ENCODE data around the gene FBLN2. TPM values are rescaled to one million over a fixed set of nuclear protein-coding genes. Genes with fewer than 3 reads are reported as not detected.

The FBLN2 gene
- total and polyA plus RNA-seq, 4 donors = 1.3 to 9.1 (median 4.3) TPM

DNA sequence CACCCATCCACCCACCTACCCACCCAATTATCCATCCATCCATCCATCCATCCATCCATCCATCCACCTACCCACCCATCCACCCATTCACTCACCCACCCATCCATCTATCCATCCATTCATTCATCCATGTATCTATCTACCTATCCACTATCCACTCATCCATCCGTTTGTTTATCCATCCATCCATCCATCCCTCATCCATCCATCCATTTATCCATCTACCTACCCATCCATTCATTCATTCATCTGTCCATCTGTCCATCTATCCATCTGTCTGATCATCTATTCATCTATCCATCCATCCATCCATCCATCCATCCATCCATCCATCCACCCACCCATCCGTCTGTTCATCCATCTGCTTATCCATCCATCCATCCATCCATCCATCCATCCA, 65.7 kb downstream of the FBLN2 start (continued):
- no peak for TF ChIP-seq REST (IDR thresholded peaks at IDR 0.05)
- TF ChIP-seq, protein P1, sequence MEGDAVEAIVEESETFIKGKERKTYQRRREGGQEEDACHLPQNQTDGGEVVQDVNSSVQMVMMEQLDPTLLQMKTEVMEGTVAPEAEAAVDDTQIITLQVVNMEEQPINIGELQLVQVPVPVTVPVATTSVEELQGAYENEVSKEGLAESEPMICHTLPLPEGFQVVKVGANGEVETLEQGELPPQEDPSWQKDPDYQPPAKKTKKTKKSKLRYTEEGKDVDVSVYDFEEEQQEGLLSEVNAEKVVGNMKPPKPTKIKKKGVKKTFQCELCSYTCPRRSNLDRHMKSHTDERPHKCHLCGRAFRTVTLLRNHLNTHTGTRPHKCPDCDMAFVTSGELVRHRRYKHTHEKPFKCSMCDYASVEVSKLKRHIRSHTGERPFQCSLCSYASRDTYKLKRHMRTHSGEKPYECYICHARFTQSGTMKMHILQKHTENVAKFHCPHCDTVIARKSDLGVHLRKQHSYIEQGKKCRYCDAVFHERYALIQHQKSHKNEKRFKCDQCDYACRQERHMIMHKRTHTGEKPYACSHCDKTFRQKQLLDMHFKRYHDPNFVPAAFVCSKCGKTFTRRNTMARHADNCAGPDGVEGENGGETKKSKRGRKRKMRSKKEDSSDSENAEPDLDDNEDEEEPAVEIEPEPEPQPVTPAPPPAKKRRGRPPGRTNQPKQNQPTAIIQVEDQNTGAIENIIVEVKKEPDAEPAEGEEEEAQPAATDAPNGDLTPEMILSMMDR (IDR thresholded peaks at IDR 0.05; ENCODE audit: low read depth, low read length, missing input control) = no peak

DNA sequence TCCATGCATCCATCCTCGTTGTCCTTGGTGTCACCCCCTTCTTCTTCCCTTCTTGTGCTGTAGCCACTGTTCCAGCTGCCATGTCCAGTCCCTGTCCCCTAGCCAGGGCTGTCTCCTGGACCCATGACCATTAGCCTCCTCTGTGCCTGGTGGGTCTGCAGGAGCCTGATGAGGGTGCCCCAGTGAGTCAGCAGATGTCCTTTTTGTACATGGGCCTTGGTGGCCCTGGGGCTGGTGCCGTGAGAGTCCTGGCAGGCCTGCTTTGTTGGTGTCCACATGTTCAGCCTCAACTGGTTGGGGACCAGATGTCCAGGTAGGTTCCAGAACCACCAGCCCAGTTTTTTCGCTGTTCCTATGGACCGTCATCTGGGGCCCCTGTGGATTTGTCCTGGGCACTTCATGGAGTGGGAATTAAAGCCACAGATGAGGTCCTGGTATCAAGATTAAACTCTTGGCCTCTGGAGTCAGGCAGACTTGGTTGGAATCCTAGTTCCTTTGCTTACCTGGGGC, 66.1 kb downstream of the FBLN2 start:
- no peak for TF ChIP-seq RXRA (IDR thresholded peaks at IDR 0.05)
- TF ChIP-seq JUND (IDR thresholded peaks at IDR 0.05) = no peak
- no peak for TF ChIP-seq SP1 (IDR thresholded peaks at IDR 0.05)
- no peak for TF ChIP-seq ATF3 (IDR thresholded peaks at IDR 0.05)
- TF ChIP-seq REST (IDR thresholded peaks at IDR 0.05) = no peak
- no peak for TF ChIP-seq FOXA2 (IDR thresholded peaks at IDR 0.05)
- no peak for TF ChIP-seq HNF4A (conservative IDR thresholded peaks at IDR 0.05)
- TF ChIP-seq TAF1 (conservative IDR thresholded peaks at IDR 0.05) = no peak
- TF ChIP-seq, protein P1 (IDR thresholded peaks at IDR 0.05; ENCODE audit: low read depth, low read length, missing input control) = no peak
- no peak for TF ChIP-seq EGR1 (IDR thresholded peaks at IDR 0.05; ENCODE audit: low read depth in 2 of 2)
- no peak for TF ChIP-seq FOXA1 (IDR thresholded peaks at IDR 0.05)
- TF ChIP-seq RAD21 (IDR thresholded peaks at IDR 0.05) = no peak
- no peak for TF ChIP-seq GABPA (IDR thresholded peaks at IDR 0.05 in 1 of 2, conservative IDR thresholded peaks at IDR 0.05 in 1 of 2)
- TF ChIP-seq HNF4G (IDR thresholded peaks at IDR 0.05) = no peak
- TF ChIP-seq, protein P2, sequence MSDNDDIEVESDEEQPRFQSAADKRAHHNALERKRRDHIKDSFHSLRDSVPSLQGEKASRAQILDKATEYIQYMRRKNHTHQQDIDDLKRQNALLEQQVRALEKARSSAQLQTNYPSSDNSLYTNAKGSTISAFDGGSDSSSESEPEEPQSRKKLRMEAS (IDR thresholded peaks at IDR 0.05) = no peak
- no peak for TF ChIP-seq YY1 (IDR thresholded peaks at IDR 0.05)
- no peak for TF ChIP-seq ZBTB33 (IDR thresholded peaks at IDR 0.05)
- Histone ChIP-seq H3K4me3 (ENCODE audit: low read depth in 1 of 3, low read length in 3 of 3) (no peak overlapping the region), H3K4me1 (ENCODE audit: control insufficient read depth in 4 of 4, insufficient read depth in 4 of 4, low read length in 3 of 4) (no peaks in the 10 kb centered on the region), H3K9me3 (ENCODE audit: control insufficient read depth in 4 of 4, low read length in 3 of 4) (no peaks in the 10 kb centered on the region), H3K27me3 (ENCODE audit: control insufficient read depth in 4 of 4, insufficient read depth in 4 of 4, low read length in 3 of 4) (no peaks in the 10 kb centered on the region), H3K27ac (ENCODE audit: low read depth in 1 of 2, low read length in 2 of 2) (no peak overlapping the region), H3K36me3 (ENCODE audit: control insufficient read depth in 4 of 4, insufficient read depth in 3 of 4, low read depth in 1 of 4, low read length in 3 of 4) (no peaks in the 10 kb centered on the region), H3K9ac (ENCODE audit: low read depth in 1 of 2, low read length in 2 of 2) (no peak overlapping the region)
- WGBS = 86% methylated on average over 4 of the region's 4 CpGs
- DNase-seq (ENCODE audit: low spot score) = no peak
